HG03457 (cell line): ENCODE measurements around the gene LRPAP1.

Source experiments
- ATAC-seq: cut with Tn5 transposase; IDR thresholded peaks from one replicate; pipeline ENCODE4 v1.9.1; 2021; ENCODE audit warnings: moderate number of reproducible peaks; ENCODE audit not compliant: unreplicated experiment

LRPAP1 gene

DNA sequence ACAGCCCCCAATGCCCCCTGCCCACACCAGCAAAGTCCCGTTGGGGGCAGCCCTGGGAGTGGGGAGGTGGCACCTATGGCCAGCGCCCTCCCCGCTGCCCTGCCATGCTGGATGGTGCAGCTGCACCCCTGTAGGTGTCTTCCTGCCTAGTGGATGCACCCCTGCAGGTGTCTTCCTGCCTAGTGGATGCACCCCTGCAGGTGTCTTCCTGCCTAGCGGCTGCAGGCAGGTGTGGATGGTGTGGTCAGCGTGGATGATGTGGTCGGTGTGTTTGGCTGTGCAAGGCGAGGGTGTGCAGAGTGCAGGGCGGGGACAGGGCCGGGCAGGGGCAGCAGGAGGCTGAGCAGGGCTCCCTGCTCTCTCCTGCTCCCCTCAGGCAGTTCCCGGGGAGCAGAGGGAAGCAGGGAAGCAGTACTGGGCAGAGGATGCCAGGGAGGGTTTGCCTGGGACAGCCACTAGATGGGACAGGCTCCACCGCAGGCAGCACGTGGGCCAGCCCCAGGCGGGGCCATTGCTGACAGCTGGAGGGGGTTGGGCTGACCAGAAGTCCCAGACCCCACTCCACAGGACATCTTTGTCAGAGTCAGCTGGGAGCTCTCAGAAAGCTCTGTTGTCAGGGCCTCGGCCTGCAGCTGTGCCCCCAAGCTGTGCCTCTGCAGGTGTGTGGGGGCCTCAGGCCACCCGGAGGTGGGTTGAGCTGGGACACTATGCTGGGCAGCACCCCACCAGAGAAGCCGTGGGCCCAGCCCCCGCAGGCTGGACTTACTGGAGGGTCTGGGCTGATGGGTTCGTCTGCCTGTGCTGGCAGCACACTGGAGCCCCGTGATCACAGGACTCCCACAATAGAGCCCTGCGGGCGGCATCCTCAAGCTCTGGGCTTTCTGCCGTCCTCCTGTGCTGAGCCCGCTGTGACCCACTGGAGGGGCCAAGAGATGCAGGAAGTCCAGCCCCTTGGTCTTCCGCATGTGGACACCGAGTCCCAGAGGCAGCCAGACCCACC lies 45.4 kb downstream of the LRPAP1 start:
- ATAC-seq: no peak

DNA sequence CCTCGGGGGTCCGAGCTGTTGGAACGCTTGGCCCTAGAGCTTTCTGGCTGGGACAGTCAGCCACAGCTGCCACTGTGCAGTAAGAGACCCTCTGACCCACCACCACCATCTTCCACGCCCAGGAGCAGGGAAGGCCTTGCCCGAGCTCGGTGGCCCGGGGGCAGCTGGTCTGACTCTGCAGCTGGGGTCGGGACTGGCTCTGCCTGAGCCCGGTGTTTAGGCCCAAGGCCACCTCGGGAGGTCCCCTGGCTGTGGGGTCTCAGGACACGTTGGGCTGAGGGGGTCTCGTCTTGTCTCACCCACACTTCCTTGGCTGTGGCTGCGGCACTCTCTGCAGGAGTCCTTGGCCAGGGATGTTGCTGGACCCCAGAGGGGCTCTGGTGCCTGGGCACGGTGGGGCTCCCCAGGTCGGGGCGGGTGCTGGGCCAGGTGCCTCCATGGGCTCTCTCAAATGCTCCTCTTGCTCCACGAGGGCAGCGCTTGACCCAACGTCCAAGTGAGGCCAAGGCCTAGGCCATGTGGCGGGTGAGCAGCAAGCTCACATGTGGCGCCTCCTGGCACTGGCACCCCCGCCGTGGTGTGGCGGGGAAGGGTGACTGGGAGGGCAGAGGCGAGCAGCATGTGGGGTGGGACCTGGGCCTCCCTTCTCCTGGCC lies 46.2 kb downstream of the LRPAP1 start:
- no peak for ATAC-seq

DNA sequence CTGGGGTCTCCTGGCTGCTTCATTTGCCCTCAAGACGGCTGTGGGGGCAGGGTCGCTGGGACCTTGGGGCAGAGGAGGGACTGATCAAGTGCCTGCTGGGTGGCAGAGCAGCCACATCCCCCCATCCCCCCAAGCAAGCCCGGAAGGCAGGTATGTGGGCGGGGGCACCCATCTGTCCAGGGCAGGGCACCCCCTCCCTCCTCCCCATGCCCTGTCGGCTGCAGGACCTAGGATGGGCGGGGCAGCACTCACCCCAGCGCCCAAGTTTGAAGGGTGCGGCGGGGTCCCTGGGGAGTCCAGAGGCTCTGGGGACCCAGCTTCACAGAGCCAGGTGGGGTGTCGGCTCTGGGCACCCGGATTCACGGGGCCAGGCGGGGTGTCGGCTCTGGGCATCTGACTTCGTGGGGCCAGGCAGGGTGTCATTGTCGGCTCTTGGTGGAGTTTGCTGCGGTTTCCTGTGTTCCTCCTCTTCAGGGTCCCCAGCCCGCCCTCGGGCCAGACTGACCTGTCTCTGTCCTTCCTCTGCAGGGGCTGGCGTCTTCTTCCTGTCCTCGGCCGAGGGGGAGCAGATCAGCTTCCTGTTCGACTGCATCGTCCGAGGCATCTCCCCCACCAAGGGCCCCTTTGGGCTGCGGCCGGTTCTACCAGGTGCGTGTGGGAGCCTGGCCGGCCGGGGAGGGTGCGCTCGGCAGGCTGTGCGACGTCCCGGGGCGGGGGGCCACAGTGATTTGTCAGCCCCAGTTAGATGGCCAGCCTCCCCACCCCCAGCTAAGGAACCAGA lies 47.0 kb downstream of the LRPAP1 start:
- ATAC-seq: no peak

DNA sequence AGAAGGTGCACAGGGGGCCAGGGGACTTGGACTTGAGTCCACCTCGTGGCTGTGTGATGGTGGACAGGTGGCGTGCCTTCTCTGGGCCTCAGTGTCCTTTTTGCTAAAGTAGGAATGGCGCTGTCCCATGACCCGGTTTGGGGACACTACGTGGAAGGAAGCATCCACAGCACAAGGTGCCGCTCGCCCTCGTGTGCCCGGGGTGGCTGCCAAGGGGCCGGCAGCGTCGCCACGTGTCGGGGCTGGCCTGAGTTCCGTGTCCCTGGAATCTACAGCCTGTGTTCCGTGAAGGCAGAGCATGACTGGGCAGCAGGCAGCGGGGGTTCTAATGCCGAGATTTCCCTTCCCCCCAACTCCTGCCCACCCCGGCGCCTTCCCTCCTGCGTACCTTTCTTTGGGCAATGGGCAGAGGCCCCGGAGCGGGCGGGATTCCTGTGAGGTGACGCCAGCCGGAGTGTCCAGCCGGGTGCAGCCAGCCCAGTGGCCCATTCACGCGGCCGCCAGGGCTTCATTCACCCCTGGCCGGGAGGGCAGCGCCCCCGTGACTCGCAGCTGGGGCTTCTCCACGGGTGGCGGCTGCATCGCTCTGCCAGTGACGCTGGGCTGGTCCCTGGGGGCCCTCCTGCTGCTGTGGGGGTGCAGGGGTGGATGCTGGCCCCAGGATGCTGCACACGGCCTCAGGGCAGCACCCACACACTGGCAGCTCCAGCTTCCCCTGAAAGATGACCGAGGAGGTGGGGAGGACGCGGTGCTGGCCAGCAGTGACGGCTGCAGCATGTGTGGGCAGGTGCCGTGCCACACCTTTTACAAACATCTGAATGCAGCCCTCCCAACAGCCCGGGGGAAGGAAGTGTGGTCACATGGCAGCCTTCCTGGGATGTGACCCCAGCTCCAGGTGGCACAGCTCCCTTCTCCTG lies 47.9 kb downstream of the LRPAP1 start:
- no peak for ATAC-seq

DNA sequence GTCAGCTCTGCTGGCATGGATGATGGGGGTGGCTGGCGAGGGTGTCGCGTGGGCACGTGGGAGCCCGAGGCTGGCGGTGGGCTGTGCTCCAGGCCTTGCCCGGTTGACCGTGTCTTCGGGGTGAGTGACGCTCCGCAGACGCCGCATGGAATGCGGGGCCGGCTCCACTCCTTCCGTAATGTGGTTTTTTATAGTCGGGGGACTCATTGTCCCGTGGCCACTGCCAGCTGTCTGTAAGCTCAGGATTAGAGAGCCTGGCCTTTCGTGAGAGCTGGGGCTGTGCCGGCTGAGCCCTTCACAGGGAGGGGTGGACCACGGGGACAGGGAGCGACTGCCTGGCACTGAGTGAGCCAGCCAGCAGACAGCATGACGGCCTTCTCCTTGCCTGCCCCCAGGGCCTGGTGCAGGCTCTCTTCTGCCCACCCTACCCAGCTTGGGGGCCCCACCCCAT lies 48.7 kb downstream of the LRPAP1 start:
- no peak for ATAC-seq

DNA sequence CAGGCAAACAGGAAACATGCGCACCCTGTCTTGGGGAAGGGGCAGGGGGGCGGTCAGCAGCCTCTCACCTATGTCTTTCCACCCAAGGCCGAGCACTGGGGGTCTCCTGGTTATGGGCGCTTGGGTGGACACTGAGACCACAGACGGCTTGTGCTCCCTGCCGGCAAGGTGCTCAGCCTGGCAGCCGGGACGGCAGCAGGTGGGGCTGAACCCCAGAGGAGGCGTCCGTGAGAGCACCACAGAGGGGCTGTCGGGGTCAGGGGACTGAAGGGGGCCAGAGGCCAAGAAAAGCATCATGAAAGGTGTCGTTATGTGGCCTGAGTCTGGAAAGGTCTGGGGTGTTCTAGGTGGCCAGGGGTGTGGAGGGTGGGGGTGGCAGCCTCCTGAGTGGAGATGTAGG lies 49.5 kb downstream of the LRPAP1 start:
- ATAC-seq: no peak

DNA sequence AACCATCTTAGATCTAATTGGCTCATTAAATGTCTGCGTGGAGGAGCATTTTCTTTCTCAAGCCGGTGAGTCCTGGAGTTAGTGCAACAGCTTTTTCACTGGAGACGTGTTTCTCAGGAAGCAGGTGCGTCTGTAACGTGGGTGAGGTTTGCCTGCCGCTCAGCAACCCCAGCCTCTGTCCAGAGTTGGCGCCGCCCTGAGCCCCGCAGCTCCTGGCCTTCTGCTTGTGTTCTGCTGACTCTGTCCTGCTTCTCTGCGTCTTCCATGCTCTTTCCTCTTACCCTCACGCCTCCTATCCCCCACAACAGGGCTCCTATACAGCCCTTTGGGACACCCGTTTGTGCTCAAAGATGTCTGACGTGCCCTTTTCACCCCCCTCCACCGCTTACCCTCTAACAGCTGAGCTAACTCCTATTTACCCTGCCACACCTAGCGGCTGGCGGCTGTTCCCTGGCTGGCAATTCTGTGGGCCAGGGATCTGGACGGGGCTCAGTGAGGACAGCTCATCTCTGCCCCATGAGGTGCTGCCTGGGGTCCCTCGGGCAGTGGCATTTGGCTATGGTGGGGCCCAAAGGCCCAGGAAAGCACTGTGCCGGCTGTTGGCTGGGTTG lies 50.3 kb downstream of the LRPAP1 start:
- ATAC-seq: no peak

DNA sequence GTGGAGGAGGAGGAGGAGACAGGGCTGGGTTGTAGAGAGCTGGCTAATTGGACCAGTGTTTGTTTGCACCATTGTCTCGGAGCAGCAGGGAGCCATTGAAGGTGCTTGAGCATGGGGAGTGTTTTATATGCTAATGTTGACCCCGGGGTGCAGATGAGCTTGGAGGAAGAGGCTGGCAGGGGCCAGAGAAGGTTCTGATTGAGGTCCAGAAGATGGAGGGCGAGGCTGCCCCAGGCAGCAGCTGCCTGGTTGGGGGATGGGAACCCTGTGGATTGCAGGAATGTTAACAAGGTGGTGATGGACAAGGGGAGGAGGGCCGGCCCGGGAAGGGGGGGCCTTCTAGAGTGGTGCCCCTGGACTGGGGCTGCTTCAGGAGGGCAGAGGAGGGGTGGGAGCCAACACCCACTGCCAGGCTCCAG lies 51.1 kb downstream of the LRPAP1 start:
- no peak for ATAC-seq

DNA sequence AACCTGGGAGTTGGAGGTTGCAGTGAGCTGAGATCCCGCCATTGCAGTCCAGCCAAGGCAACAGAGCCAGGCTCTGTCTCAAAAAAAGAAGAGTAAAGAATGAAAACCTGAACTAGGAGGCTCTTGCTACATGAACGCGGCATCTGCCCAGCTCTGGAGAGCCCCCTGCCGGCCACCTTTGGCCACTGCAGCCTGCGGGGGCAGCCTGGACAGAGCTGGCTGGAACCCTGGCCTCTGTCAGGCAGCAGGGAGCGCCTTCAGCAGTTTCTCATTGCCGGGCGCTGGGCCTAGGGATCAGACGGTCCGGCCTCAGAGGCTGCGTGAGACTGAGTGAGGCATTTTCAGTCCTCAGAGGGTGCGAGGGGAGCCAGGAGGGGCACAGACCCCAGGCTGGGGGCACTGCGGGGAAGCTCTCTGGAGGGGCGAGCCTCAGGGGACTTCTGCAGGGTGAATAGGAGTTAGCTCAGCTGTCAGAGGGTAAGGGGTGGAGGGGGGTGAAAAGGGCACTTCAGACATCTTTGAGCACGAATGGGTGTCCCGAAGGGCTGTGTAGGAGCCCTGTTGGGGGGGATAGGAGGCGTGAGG lies 51.6 kb downstream of the LRPAP1 start:
- no peak for ATAC-seq

DNA sequence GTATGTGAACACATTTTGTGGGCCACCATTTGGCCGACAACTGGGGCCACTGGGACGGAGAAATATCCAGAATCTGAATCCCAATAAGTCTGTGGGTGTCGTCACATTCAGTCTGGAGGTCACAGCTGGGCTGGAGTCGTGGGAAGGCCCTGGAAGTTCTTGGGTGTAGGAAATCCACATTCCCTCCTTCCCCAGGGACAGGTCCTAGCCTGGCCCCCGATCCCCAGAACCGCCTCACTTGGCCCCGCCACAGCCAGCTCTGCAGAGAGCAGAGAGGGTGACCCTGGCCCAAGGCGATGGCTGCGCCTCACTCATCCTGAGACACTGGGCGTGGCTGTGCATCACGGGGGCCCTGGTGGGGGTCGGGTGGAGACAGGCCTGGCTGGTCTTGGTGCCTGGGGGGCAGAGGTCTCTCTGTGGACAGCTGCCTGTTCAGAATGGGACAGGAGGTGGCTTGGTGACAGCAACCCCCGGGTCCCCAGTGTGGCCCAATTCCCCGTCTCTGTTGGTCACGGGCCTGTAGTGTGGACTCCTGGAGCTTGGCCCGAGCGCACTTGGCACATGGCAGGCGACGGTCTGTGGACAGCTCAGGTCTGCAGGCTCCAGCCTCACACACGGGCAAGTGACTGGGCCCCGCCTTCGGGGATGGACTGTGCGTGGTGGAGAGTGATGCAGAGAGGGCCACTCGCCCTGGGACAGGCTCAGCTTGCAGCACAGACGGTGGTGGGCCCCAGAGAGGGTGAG lies 52.7 kb downstream of the LRPAP1 start:
- ATAC-seq: no peak

DNA sequence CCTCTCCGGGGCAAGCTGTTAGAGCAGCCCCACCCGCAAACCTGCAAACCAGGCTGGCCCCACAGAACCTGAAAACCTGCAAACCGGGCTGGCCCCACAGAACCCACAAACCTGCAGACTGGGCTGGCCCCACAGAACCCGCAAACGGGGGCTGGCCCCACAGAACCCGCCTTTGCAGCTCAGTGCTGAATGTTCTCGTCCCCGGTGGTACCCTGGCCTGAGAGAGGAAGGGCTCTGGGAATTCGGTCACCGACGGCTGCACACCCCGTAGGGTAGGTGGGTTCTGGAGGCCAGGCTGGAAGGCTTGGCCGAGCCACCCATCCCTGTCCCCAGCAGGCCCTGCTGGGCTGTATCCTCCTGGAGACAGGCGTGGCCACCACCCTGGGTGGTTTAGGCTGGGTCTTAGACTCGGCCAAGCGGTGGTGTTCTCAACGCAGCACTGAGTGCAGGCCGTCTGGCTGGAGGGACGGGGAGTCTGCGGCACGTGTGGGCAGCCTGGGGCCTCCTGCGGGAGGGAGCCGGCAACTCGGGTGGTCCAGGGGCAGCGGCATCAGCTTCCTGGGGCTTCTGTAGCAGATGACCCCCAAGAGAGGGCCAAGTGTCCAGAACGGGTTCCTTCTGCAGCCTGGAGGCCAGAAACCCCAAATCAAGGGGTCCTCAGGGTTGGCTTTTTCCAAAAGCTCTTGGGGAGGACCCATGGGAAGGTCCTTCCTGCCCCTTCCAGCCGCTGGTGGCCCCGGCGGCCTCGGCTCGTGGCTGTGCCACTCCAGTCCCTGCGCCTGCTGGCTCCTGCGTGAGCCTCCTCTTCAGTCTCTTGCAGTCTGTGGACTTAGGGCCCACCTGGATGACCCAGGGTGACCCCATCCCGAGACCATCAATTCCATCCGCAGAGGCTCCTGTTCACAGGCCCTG lies 53.5 kb downstream of the LRPAP1 start:
- ATAC-seq: no peak

DNA sequence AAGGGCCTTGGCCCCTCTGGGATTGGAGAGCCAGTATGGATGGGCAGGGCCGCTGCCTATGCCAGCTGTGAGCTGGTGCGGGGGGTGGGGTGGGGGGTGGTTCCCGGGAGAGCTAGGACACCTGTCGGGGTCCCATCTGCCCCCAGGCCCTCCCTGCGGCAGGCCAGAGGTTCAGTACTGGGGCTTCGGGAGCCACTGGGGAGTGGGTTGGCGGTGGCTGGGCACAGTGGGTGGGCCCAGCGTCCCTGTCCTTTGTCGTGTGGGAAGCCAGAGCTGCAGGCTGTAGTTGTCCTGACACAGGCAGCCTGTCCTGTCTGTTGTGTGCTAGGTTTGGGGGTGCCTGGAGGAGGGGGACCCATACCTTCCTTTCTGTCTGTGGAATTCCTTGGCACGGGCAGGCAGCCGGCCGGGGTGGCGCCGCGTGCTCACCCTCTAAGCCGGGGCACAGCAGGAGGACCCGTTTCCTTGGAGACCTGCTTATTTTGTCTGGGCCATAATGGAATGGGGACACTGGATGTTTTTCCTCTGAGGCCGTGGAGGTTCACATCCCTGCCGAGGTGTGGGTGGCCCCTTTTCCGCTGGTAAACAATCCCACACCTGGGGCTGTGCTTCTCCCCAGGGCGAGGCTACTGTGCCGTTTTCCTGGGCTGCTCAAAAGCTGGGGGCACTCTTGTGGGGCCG lies 54.3 kb downstream of the LRPAP1 start:
- ATAC-seq: no peak

DNA sequence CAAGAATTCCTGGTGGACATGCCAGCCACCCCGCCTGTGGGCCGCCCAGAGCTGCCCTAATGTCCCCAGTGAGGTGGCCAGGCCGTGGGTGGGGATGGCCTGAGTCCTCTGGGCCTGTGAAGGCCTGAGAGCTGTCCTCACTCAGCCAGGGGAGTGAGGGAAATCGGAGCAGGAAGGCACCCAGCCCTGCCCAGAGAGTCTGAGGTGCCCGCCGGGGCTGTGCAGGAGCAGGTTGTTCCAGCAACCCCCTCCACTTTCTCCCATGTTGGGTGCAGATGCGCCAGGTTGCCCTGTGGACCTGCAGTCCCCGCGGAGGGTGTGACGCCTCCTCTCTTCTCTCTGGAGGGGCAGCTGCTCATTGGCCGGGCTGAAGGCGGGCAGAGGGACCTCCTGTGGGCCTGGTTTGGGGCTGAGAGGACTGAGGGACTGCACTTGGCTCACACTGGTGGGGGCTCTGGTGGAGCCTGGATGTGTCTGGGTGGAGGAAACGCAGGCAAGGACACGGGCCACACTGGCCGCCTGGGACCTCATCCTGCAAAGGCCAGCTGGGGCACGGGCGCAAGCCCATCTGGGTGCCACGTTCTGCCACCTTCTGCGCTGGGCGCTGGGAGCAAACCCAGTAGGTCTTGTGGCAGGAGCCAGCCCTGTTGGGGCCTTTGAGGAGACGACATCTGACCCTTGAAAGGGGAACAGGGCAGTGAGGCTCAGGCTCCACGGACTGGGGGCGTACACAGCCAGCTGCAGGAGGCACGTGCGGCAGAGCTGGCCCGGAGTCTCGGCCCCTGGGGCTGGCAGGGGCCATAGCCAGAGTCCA lies 55.1 kb downstream of the LRPAP1 start:
- ATAC-seq: no peak

DNA sequence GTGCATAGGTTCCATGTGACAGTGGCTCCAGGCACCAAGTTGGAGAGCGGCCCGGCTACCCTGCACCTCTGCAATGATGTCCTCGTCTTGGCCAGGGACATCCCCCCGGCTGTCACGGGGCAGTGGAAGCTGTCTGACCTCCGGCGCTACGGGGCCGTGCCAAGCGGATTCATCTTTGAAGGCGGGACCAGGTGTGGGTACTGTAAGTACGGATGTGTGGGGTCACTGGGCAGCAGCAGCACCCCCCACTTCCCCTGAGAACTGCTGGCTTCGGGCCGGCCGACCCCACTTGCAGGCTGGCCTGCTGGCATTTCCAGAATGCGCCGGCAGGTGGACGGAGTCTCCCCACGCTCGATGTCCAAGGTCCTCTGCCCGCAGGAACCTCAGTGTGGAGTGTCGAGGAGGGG lies 55.9 kb downstream of the LRPAP1 start:
- ATAC-seq: no peak

DNA sequence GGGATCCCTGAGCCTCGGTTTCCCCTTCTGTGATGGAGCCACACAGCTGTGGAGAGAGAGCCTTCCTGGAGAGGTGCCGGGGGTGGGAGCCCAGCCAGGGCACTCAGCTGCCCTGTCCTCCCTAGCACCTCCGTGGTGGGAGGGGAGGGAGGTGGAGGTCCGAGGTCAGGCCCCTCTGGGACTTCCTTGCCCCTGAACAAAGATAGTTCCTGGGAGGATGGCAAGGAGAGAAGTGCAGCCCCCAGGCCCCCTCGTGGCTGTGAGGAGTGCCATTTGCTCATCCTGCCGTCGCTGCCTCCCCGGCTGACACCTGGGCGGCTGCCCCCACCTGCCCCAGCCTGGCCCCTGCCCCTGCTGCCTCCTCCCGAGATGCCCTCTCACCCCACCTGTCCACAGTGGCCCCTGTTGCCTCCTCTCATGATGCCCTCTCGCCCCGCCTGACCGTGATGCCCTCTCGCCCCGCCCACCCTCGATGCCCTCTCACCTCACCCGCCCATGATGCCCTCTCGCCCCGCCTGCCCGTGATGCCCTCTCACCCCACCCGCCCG lies 56.4 kb downstream of the LRPAP1 start:
- ATAC-seq: no peak
